GM19025 (cell line): ENCODE measurements around the gene A2ML1.
"Not testable (repeated sequence)": the region's sequence is repeated elsewhere in the genome, so short reads cannot be mapped to it uniquely, and the experiment has no call there.

Experiments used
- ATAC-seq: cut with Tn5 transposase; IDR thresholded peaks from one replicate; pipeline ENCODE4 v1.9.1; 2021; ENCODE audit warnings: mild to moderate bottlenecking, low read depth, moderate library complexity; ENCODE audit not compliant: unreplicated experiment

Gene A2ML1

GRCh38 chr12:8903646-8904045 lies 81.2 kb downstream of the A2ML1 start:
- no peak for ATAC-seq

- no peak for ATAC-seq
Measured at GRCh38 chr12:8904665-8905064, 82.2 kb downstream of the A2ML1 start.

GRCh38 chr12:8905546-8905945 lies 83.1 kb downstream of the A2ML1 start:
- no peak for ATAC-seq

- no peak for ATAC-seq
Measured at GRCh38 chr12:8906266-8907180, 84.1 kb downstream of the A2ML1 start.

GRCh38 chr12:8907513-8907912 lies 85.1 kb downstream of the A2ML1 start:
- no peak for ATAC-seq

GRCh38 chr12:8909752-8910151 lies 87.3 kb downstream of the A2ML1 start:
- no peak for ATAC-seq

- no peak for ATAC-seq
Measured at GRCh38 chr12:8911606-8912268, 89.3 kb downstream of the A2ML1 start.

GRCh38 chr12:8912914-8913313 lies 90.5 kb downstream of the A2ML1 start:
- ATAC-seq: no peak

- ATAC-seq: no peak
Measured at GRCh38 chr12:8913702-8914032, 91.2 kb downstream of the A2ML1 start.

- ATAC-seq: peak; percentile 72
Measured at GRCh38 chr12:8914033-8914715, 91.8 kb downstream of the A2ML1 start, which contains the start of gene PHC1. PHC1 (plus strand) TSS chr12:8914509; CDS start chr12:8917678, 3,169 bp downstream.

- ATAC-seq: peak; percentile 67
Measured at GRCh38 chr12:8914716-8915526, 92.5 kb downstream of the A2ML1 start.

GRCh38 chr12:8916154-8916553 lies 93.7 kb downstream of the A2ML1 start:
- ATAC-seq: no peak

- ATAC-seq: no peak
Measured at GRCh38 chr12:8917031-8917430, 94.6 kb downstream of the A2ML1 start.

- ATAC-seq: no peak
Measured at GRCh38 chr12:8917751-8918150, 95.3 kb downstream of the A2ML1 start.

GRCh38 chr12:8919643-8920042 lies 97.2 kb downstream of the A2ML1 start:
- ATAC-seq: not testable (repeated sequence)

GRCh38 chr12:8922544-8922943 lies 100.1 kb downstream of the A2ML1 start:
- no peak for ATAC-seq
